Measurements from ENCODE around the gene GAB1.

- no peak for TF ChIP-seq EZH2 (IDR thresholded peaks at IDR 0.05; ENCODE audit: borderline replicate concordance, low read length)
- no peak for TF ChIP-seq CTCF (IDR thresholded peaks at IDR 0.05; ENCODE audit: low read length)
These were observed 118.5 kb downstream of the GAB1 start for GRCh38 chr4:143455211-143455610.
